Lower leg skin (tissue), 3 donors: ENCODE results near the gene GLIPR2.

Experiments used
- POLR2A ChIP-seq, 2 donors: fragments of 450-650 bp; IDR thresholded peaks; one replicate each; pipeline ENCODE4 v1.6.1; 2016 to 2017; ENCODE audit warnings: antibody characterized with exemption in 2 of 2, mild to moderate bottlenecking in 1 of 2, moderate library complexity in 1 of 2
- TF ChIP-seq, protein P1 (sequence below), 3 donors: fragments of 450-650 bp; IDR thresholded peaks; one replicate each; pipeline ENCODE4 v1.5.1; 2016; ENCODE audit warnings: antibody characterized with exemption in 3 of 3, mild to moderate bottlenecking in 3 of 3, moderate library complexity in 2 of 3

- TF ChIP-seq, protein P1, sequence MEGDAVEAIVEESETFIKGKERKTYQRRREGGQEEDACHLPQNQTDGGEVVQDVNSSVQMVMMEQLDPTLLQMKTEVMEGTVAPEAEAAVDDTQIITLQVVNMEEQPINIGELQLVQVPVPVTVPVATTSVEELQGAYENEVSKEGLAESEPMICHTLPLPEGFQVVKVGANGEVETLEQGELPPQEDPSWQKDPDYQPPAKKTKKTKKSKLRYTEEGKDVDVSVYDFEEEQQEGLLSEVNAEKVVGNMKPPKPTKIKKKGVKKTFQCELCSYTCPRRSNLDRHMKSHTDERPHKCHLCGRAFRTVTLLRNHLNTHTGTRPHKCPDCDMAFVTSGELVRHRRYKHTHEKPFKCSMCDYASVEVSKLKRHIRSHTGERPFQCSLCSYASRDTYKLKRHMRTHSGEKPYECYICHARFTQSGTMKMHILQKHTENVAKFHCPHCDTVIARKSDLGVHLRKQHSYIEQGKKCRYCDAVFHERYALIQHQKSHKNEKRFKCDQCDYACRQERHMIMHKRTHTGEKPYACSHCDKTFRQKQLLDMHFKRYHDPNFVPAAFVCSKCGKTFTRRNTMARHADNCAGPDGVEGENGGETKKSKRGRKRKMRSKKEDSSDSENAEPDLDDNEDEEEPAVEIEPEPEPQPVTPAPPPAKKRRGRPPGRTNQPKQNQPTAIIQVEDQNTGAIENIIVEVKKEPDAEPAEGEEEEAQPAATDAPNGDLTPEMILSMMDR (IDR thresholded peaks at IDR 0.05): no peak
- TF ChIP-seq POLR2A (IDR thresholded peaks at IDR 0.05): no peak
These were observed 6.1 kb downstream of the GLIPR2 start for GRCh38 chr9:36142510-36143244.
